Stimulated activated naive CD4-positive, alpha-beta T cell (primary cell): ENCODE results near the gene LIPN.

Experiments used
- DNase-seq, 6 experiments: peaks; one replicate each; lab custom pipeline; 2025; lab: John Stamatoyannopoulos, UW

Gene LIPN

DNA sequence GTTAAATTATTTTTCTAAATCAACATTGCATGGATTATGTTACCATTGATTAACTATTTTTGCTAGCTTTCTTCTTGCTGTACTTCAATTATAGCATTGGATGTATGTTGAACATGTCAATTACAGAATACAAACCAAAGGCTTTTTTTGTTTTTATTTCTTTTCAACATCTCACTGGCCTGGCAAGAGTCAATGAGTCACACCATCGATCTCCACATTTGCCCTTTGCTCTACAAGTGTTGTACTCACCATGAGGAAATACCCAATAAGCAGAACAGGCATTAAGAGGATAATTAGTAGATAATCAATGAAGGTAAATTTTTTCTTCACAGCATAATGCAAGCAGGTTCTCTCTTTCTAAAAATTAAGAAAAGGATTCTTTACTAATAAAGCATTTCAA, 68.5 kb downstream of the LIPN start:
- DNase-seq: no peak
